ENCODE data around the gene FREM3.

Gene FREM3

GRCh38 chr4:143642611-143643010 lies 57.9 kb downstream of the FREM3 start:
- no peak for TF ChIP-seq CTCF (IDR thresholded peaks at IDR 0.05; ENCODE audit: low read depth, low read length, missing control alignments)
- H3K4me3 ChIP-seq (ENCODE audit: low read depth, low read length): no peak overlapping the region
- in situ Hi-C loops (cut with HindIII; ENCODE audit: low sequenced_read_pairs): no loop called here
- DNase-seq (ENCODE audit: low read depth): no peak

GRCh38 chr4:143641361-143641760 lies 59.1 kb downstream of the FREM3 start:
- no peak overlapping the region for H3K4me3 ChIP-seq (ENCODE audit: low read depth, low read length)
- DNase-seq (ENCODE audit: low read depth): peak; percentile 66
- in situ Hi-C loops (cut with HindIII; ENCODE audit: low sequenced_read_pairs): no loop called here
- no peak for TF ChIP-seq CTCF (IDR thresholded peaks at IDR 0.05; ENCODE audit: low read depth, low read length, missing control alignments)

- TF ChIP-seq CTCF (IDR thresholded peaks at IDR 0.05; ENCODE audit: low read depth, low read length, missing control alignments): no peak
- no peak for DNase-seq (ENCODE audit: low read depth)
- in situ Hi-C loops (cut with HindIII; ENCODE audit: low sequenced_read_pairs): no loop called here
- H3K4me3 ChIP-seq (ENCODE audit: low read depth, low read length): no peak overlapping the region
These were observed 65.7 kb downstream of the FREM3 start for GRCh38 chr4:143634763-143635162.

GRCh38 chr4:143633833-143634232 lies 66.6 kb downstream of the FREM3 start:
- no peak for DNase-seq (ENCODE audit: low read depth)
- TF ChIP-seq CTCF (IDR thresholded peaks at IDR 0.05; ENCODE audit: low read depth, low read length, missing control alignments): no peak
- no peak overlapping the region for H3K4me3 ChIP-seq (ENCODE audit: low read depth, low read length)
- in situ Hi-C loops (cut with HindIII; ENCODE audit: low sequenced_read_pairs): no loop called here

- in situ Hi-C loops (cut with HindIII; ENCODE audit: low sequenced_read_pairs): no loop called here
- no peak overlapping the region for H3K4me3 ChIP-seq (ENCODE audit: low read depth, low read length)
- TF ChIP-seq CTCF (IDR thresholded peaks at IDR 0.05; ENCODE audit: low read depth, low read length, missing control alignments): no peak
- DNase-seq (ENCODE audit: low read depth): peak; percentile 16
These were observed 74.2 kb downstream of the FREM3 start for GRCh38 chr4:143626134-143626911.

- in situ Hi-C loops (cut with HindIII; ENCODE audit: low sequenced_read_pairs): no loop called here
These were observed 74.8 kb downstream of the FREM3 start for GRCh38 chr4:143625632-143626031.

More at GRCh38 chr4:143625632-143626031, 74.8 kb downstream of the FREM3 start:
- no peak overlapping the region for H3K4me3 ChIP-seq (ENCODE audit: low read depth, low read length)
- DNase-seq (ENCODE audit: low read depth): no peak
- TF ChIP-seq CTCF (IDR thresholded peaks at IDR 0.05; ENCODE audit: low read depth, low read length, missing control alignments): no peak

Data from astrocyte of the cerebellum (primary cell).